ENCODE measurements around the gene CDKN2AIP.

Gene CDKN2AIP

GRCh38 chr4:183483997-183484396 lies 39.6 kb downstream of the CDKN2AIP start:
- Mint-ChIP-seq H3K9me3 (no peaks in the 10 kb centered on the region), H3K36me3 (ENCODE audit: low read depth) (no peaks in the 10 kb centered on the region), H3K27ac (no peak overlapping the region), H3K27me3 (no peaks in the 10 kb centered on the region), H3K4me1 (no peaks in the 10 kb centered on the region), H3K4me3 (no peak overlapping the region)
- DNase-seq (no peak), ATAC-seq (no peak)

DNA sequence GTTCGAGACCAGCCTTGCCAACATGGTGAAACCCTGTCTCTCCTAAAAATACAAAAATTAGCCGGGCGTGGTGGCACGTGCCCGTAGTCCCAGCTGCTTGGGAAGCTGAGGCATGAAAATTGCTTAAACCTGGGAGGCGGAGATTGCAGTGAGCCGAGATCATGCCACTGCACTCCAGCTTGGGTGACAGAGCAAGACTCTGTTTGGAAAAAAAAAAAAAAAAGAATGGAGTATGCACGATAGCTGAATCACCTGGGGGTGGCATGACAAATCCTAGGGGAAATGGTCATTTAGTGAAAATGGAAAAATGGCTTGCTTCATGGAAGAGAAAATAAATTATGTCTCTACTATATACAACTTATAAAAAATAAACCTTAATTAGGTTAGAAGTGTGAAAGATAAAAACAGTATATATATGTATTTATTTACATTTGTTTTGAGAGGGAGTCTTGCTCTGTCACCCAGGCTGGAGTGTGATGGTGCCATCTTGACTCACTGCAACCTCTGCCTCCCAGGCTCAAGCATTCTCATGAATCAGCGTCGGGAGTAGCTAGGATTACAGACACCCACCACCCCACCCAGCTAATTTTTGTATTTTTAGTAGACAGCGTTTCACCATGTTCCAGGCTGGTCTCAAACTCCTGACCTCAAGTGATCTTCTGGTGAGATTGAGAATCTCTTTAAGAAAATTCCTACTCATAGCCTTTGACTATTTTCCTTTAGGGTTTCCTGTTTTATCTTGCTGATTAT lies 41.1 kb downstream of the CDKN2AIP start:
- ATAC-seq, result no peak
- H3K9me3 Mint-ChIP-seq, result no peaks in the 10 kb centered on the region
- peaks cover 3% of the 10 kb centered on the region for H3K36me3 Mint-ChIP-seq (ENCODE audit: low read depth)
- H3K27me3 Mint-ChIP-seq, result no peaks in the 10 kb centered on the region
- H3K4me3 Mint-ChIP-seq, result no peak overlapping the region
- DNase-seq, result no peak
- H3K4me1 Mint-ChIP-seq, result no peaks in the 10 kb centered on the region
- H3K27ac Mint-ChIP-seq, result no peak overlapping the region

DNA sequence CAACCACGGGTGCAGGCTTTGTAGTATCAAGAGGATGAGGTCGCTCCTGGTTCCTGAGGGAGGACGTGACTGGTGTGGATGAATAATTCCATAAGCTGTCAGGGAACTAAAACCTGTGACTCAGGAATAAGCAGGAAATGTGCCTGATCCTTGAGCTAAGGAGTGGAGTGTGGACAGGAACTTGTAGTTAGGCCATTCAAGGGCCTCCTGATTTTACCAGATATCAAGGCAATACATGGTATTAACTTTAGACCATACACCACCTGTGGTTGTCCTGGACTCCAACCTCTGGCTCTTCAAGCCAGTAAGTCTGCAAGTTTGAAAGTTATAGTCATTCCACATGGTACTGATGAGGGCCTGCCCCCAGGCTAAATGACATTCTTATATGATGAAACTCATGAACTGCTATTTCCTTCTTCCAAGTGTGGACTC lies 48.4 kb downstream of the CDKN2AIP start:
- DNase-seq, result no peak
- Mint-ChIP-seq H3K27me3 (no peaks in the 10 kb centered on the region), H3K36me3 (ENCODE audit: low read depth) (peaks cover 18% of the 10 kb centered on the region), H3K4me3 (no peak overlapping the region), H3K27ac (no peak overlapping the region), H3K4me1 (no peaks in the 10 kb centered on the region), H3K9me3 (peaks cover 6% of the 10 kb centered on the region)
- no peak for ATAC-seq

DNA sequence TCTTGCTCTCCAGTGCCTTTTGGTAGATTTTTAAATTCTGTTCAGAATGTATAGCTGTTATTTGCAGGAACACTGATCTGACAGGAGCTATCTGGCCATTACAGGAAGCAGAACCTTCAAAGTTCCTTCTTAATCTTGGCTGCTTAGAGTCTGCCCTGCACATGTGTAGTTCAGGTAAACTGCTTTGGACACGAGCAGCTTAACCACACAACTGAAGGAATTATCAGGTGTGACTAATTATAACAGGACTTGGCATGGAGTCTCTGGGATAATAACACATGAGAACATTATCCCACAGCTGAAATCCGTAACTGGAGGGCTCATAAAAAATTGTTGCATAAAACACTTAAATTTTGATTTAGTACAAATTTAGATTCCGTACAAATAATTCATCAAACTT lies 48.8 kb downstream of the CDKN2AIP start:
- H3K27ac Mint-ChIP-seq, result no peak overlapping the region
- no peak for ATAC-seq
- no peak for DNase-seq
- peaks cover 18% of the 10 kb centered on the region for H3K36me3 Mint-ChIP-seq (ENCODE audit: low read depth)
- no peak overlapping the region for H3K4me3 Mint-ChIP-seq
- peaks cover 6% of the 10 kb centered on the region for H3K9me3 Mint-ChIP-seq
- H3K4me1 Mint-ChIP-seq, result no peaks in the 10 kb centered on the region
- H3K27me3 Mint-ChIP-seq, result no peaks in the 10 kb centered on the region

GRCh38 chr4:183495184-183495583 lies 50.7 kb downstream of the CDKN2AIP start:
- H3K27me3 Mint-ChIP-seq, result no peaks in the 10 kb centered on the region
- ATAC-seq (no peak), DNase-seq (no peak)
- H3K27ac Mint-ChIP-seq, result no peak overlapping the region
- no peak overlapping the region for H3K4me3 Mint-ChIP-seq
- H3K4me1 Mint-ChIP-seq, result peaks cover 8% of the 10 kb centered on the region
- peaks cover 18% of the 10 kb centered on the region for H3K36me3 Mint-ChIP-seq (ENCODE audit: low read depth)
- H3K9me3 Mint-ChIP-seq, result peaks cover 6% of the 10 kb centered on the region
